ENCODE measurements around the gene MIB1.
A peak's percentile ranks its signal among the peaks of the same experiment; 100 is the strongest.

Gene MIB1

DNA sequence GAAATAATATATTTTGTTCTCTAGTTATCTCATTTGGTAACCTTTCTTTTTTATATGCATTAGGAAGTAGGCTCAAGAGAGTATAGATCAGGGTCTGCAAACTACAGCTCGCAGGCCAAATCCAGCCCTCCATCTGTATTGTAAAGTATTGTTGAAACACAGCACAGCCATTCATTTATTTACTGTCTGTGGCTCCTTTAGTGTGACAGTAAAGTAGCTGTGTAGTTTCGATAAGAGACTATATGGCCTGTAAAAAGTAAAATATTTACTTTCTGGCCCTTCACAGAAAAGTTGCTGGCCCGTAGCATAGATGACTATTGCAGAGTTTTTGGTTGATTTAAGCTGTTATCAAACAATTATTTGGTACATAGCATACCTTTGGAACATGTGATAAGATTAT, 67.6 kb downstream of the MIB1 start:
- DNase-seq (ENCODE audit: low read depth in 2 of 2), result no peak
- TF ChIP-seq, protein P1, sequence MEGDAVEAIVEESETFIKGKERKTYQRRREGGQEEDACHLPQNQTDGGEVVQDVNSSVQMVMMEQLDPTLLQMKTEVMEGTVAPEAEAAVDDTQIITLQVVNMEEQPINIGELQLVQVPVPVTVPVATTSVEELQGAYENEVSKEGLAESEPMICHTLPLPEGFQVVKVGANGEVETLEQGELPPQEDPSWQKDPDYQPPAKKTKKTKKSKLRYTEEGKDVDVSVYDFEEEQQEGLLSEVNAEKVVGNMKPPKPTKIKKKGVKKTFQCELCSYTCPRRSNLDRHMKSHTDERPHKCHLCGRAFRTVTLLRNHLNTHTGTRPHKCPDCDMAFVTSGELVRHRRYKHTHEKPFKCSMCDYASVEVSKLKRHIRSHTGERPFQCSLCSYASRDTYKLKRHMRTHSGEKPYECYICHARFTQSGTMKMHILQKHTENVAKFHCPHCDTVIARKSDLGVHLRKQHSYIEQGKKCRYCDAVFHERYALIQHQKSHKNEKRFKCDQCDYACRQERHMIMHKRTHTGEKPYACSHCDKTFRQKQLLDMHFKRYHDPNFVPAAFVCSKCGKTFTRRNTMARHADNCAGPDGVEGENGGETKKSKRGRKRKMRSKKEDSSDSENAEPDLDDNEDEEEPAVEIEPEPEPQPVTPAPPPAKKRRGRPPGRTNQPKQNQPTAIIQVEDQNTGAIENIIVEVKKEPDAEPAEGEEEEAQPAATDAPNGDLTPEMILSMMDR (IDR thresholded peaks at IDR 0.05; ENCODE audit: low read depth, low read length), result no peak
- no peak overlapping the region for H3K4me3 ChIP-seq (replicated peaks in 1 of 2; ENCODE audit: low read depth in 2 of 2, low read length in 2 of 2)

DNA sequence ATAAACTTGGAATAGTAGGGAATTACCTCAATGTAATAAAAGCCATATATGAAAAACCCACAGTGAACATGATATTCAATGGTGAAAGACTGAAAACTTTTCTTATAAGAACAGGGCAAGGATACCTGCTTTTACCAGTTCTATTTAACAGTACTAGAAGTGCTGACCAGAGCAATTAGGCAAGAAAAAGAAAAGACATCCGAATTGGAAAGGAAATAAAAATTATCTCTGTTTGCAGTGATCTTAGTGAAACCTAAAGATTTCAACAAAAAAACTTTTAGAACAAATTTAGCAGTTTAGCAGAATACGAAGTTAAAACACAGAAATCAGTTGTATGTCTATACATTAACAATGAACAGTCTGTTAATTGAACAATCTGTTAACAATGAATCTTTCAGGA, 69.1 kb downstream of the MIB1 start:
- no peak overlapping the region for H3K4me3 ChIP-seq (replicated peaks in 1 of 2; ENCODE audit: low read depth in 2 of 2, low read length in 2 of 2)
- TF ChIP-seq, protein P1 (IDR thresholded peaks at IDR 0.05; ENCODE audit: low read depth, low read length), result no peak
- no peak for DNase-seq (ENCODE audit: low read depth in 2 of 2)

DNA sequence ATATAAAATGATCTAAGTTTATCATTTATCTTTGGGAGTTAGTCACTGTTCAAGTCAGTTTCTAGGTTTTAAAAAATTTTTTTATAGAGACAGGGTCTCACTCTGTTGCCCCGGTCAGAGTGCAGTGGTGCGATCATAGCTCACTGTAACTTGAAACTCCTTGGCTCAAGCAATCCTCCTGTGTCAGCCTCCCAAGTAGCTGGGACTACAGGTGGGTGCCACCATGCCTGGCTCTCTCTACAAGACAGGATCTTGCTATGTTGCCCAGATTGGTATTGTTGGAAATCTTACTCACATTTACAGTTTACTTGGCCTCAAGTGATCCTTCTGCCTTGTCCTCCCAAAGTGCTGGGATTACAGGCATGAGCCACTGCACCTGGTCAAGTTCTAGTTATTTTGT, 74.5 kb downstream of the MIB1 start:
- no peak overlapping the region for H3K4me3 ChIP-seq (replicated peaks in 1 of 2; ENCODE audit: low read depth in 2 of 2, low read length in 2 of 2)
- TF ChIP-seq, protein P1 (IDR thresholded peaks at IDR 0.05; ENCODE audit: low read depth, low read length), result no peak

DNA sequence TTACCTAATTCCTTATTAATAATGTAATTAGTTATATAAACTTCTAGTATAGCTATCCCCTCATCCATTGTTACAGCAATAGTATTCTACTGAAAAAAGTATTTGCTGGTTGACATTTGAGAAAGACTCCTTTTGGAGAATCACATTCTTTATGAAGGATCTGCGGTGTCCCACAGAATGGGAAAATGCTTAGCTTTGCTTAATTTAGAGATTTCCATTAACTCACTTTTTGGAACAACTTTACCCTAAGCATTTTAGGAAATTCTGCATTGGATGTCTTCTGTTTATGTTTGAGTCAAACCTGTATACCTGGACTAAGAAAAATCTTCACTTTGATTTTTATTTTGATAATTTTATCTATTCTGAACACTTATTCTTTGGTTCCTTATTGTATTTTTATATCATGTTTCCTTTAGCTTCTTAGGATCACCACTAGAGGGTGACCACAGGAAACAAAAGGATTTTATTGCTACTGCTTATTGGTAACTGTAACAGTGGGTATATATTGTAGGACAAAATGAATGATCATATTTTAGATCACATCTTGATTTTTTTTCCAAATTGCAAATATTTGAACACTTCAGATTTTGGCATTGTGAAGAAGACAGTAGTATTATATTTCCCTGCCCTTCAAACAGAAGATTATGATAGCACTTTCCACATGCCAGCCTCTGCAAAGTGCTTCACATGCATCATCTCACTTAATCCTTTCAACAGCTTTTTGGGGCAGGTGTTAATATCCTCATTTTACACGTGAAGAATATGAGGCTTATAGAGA, 79.6 kb downstream of the MIB1 start:
- TF ChIP-seq, protein P1 (IDR thresholded peaks at IDR 0.05; ENCODE audit: low read depth, low read length), result peak; percentile 73
- no peak overlapping the region for H3K4me3 ChIP-seq (replicated peaks in 1 of 2; ENCODE audit: low read depth in 2 of 2, low read length in 2 of 2)
- peak; percentile 43 to 52 for DNase-seq (ENCODE audit: low read depth in 2 of 2)

More for the DNA sequence above, 74.5 kb downstream of the MIB1 start:
- DNase-seq (ENCODE audit: low read depth in 2 of 2), result no peak

DNA sequence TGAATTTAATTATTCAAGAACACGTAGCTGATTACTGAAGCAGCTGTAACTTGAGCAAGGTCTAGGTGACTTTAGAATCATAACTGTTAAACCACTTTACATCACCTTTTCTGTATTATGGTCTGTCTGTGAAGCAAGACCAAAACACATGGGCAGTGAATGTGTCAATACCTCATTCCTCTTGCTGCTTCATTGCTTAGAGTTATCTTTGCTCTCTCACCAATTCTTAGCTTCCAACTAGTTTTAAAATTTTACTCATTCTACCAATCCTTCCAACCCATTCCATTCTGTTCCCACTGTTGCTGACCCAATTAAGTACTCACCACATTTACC, 80.2 kb downstream of the MIB1 start:
- no peak for DNase-seq (ENCODE audit: low read depth in 2 of 2)
- TF ChIP-seq, protein P1 (IDR thresholded peaks at IDR 0.05; ENCODE audit: low read depth, low read length), result no peak
- H3K4me3 ChIP-seq (replicated peaks in 1 of 2; ENCODE audit: low read depth in 2 of 2, low read length in 2 of 2), result no peak overlapping the region

DNA sequence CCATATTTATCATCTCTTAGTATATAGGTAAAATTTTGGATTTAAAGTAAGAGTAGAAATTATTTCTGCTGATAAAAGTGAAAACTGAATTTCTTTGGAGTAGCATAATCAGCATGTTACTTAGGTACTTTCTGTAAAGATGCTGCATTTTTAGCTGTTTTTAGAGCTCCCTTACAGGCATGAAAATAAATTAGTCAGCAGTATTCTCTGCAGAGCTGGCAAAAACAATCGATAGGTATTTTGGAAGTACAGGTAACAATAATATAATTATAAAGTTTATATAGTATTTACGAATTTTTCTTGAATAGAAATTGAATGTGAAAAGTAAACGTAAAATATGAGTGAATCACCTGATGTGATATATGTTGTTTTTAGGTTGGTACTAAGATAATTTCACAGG, 83.3 kb downstream of the MIB1 start:
- H3K4me3 ChIP-seq (replicated peaks in 1 of 2; ENCODE audit: low read depth in 2 of 2, low read length in 2 of 2), result no peak overlapping the region
- no peak for DNase-seq (ENCODE audit: low read depth in 2 of 2)
- TF ChIP-seq, protein P1 (IDR thresholded peaks at IDR 0.05; ENCODE audit: low read depth, low read length), result no peak

DNA sequence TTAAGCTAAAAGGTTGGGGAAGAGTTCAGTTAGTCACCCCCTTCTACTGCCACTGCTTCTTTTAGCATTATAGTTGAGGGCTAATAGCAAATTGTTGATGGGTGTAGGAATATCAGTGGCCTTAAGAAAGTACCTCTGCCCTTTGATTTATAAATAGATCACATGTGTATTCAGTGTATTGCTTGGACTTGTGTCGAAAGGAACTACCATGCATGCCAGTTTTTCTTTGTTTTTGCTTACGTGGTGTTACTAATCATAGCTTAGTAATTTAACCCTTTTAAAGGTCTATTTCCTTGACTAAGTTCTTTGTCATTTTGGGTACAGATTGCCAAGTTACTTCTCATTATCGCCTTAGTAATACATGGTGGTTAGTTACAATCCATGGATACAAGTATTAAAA, 85.6 kb downstream of the MIB1 start:
- H3K4me3 ChIP-seq (replicated peaks in 1 of 2; ENCODE audit: low read depth in 2 of 2, low read length in 2 of 2), result no peak overlapping the region
- TF ChIP-seq, protein P1 (IDR thresholded peaks at IDR 0.05; ENCODE audit: low read depth, low read length), result no peak
- peak; percentile 72 to 80 for DNase-seq (ENCODE audit: low read depth in 2 of 2)

All from cardiac fibroblast (primary cell).